Keratinocyte (primary cell): ENCODE measurements around the gene ATF5.

Experiments
- CTCF ChIP-seq, 3 experiments: IDR thresholded peaks in 1 of 3; conservative IDR thresholded peaks in 1 of 3; optimal IDR thresholded peaks in 1 of 3; 2 replicates in 2 of 3; 3 replicates in 1 of 3; pipeline versions ENCODE3 to v1.5.1; 2011; ENCODE audit warnings: low read length in 3 of 3, mild to moderate bottlenecking in 3 of 3, moderate library complexity in 2 of 3, control low read depth in 1 of 3, inconsistent platforms in 1 of 3; ENCODE audit not compliant: insufficient read depth in 2 of 3; ENCODE audit errors: extremely low read depth in 1 of 3
- EZH2 ChIP-seq: IDR thresholded peaks from one replicate; pipeline ENCODE4 v1.6.1; 2012; ENCODE audit warnings: inconsistent platforms, mild to moderate bottlenecking, low read length, moderate library complexity

GRCh38 chr19:49981603-49982593 lies 52.9 kb downstream of the ATF5 start:
- no peak for TF ChIP-seq CTCF (optimal IDR thresholded peaks at IDR 0.05 in 1 of 3, IDR thresholded peaks at IDR 0.05 in 1 of 3, conservative IDR thresholded peaks at IDR 0.05 in 1 of 3; ENCODE audit: extremely low read depth in 1 of 3, insufficient read depth in 2 of 3, low read length in 3 of 3)
- no peak for TF ChIP-seq EZH2
